AG04449 (cell line): ENCODE results near the gene SEMA3E.
"Not testable (repeated sequence)": the region's sequence is repeated elsewhere in the genome, so short reads cannot be mapped to it uniquely, and the experiment has no call there.

Experiments
- CTCF ChIA-PET: fragments of 350-600 bp; formaldehyde crosslinking; extraction: SDS; loops from one replicate; lab custom pipeline; 2021; ENCODE audit warnings: antibody characterized with exemption; lab: Yijun Ruan, JAX
- POLR2A ChIA-PET: fragments of 400-600, 350-600 bp; formaldehyde crosslinking; extraction: SDS; loops from one replicate; lab custom pipeline; 2020; ENCODE audit warnings: antibody characterized with exemption, inconsistent platforms; lab: Yijun Ruan, JAX
- DNase-seq: peaks from one replicate; pipeline ENCODE4 v3.0.0-alpha.2; 2010; ENCODE audit warnings: low read depth, low spot score
- H3K4me3 ChIP-seq: 2 replicates; pipeline ENCODE4 v1.5.1; 2011; ENCODE audit warnings: low read depth, mild to moderate bottlenecking, control low read depth, low read length
- CTCF ChIP-seq: IDR thresholded peaks from one replicate; pipeline ENCODE4 v1.5.1; 2011; ENCODE audit warnings: mild to moderate bottlenecking, moderate library complexity, low read length, control low read depth, inconsistent platforms; ENCODE audit not compliant: insufficient read depth; ENCODE audit errors: missing control alignments

SEMA3E gene

GRCh38 chr7:83559887-83560286, 89.1 kb downstream of the SEMA3E start:
- CTCF ChIA-PET = no interaction called here
- H3K4me3 ChIP-seq = no peak overlapping the region
- POLR2A ChIA-PET = no interaction called here
- TF ChIP-seq CTCF = no peak
- no peak for DNase-seq

- CTCF ChIA-PET, H3K4me3 ChIP-seq, POLR2A ChIA-PET, DNase-seq: not testable (repeated sequence)
These were observed 96.4 kb downstream of the SEMA3E start for GRCh38 chr7:83552556-83552955.

GRCh38 chr7:83550100-83550499, 98.8 kb downstream of the SEMA3E start:
- no peak for TF ChIP-seq CTCF
- CTCF ChIA-PET = no interaction called here

GRCh38 chr7:83548250-83548649, 100.7 kb downstream of the SEMA3E start:
- ChIA-PET POLR2A (no interaction called here), CTCF (no interaction called here)
- no peak for TF ChIP-seq CTCF

More at GRCh38 chr7:83550100-83550499, 98.8 kb downstream of the SEMA3E start:
- POLR2A ChIA-PET = no interaction called here
- no peak overlapping the region for H3K4me3 ChIP-seq
- peak; percentile 52 for DNase-seq

GRCh38 chr7:83547526-83547925, 101.4 kb downstream of the SEMA3E start:
- no peak for DNase-seq
- CTCF ChIA-PET = no interaction called here
- TF ChIP-seq CTCF = no peak
- POLR2A ChIA-PET = no interaction called here
- H3K4me3 ChIP-seq = no peak overlapping the region

More at GRCh38 chr7:83548250-83548649, 100.7 kb downstream of the SEMA3E start:
- no peak for DNase-seq
- H3K4me3 ChIP-seq = no peak overlapping the region

- DNase-seq = no peak
- no peak for TF ChIP-seq CTCF
- H3K4me3 ChIP-seq = no peak overlapping the region
- CTCF ChIA-PET = no interaction called here
- POLR2A ChIA-PET = no interaction called here
These were observed 102.4 kb downstream of the SEMA3E start for GRCh38 chr7:83546586-83546985.

GRCh38 chr7:83541187-83541960, 107.6 kb downstream of the SEMA3E start:
- CTCF ChIA-PET = no interaction called here
- TF ChIP-seq CTCF = no peak
- POLR2A ChIA-PET = no interaction called here
- no peak overlapping the region for H3K4me3 ChIP-seq
- no peak for DNase-seq
